CD4-positive, alpha-beta T cell (primary cell): Measurements from ENCODE around the gene UBP1. TPM values are rescaled to one million over a fixed set of nuclear protein-coding genes. Genes with fewer than 3 reads are reported as not detected.
A peak's percentile ranks its signal among the peaks of the same experiment; 100 is the strongest.
"Not testable (repeated sequence)": the region's sequence is repeated elsewhere in the genome, so short reads cannot be mapped to it uniquely, and the experiment has no call there.

Source experiments
- ATAC-seq: fragments of 200-7000 bp; cut with Tn5 transposase; one replicate; pipeline ENCODE4 v1.10.0; 2022; ENCODE audit warnings: mild to moderate bottlenecking; ENCODE audit not compliant: poor library complexity
- CTCF ChIA-PET: fragments of 350-600 bp; sonication (Branson Sonifier 250); formaldehyde crosslinking; loops from one replicate; lab custom pipeline; 2021; ENCODE audit warnings: antibody characterized with exemption, inconsistent platforms; lab: Charles Lee
- POLR2A ChIA-PET: fragments of 350-600 bp; sonication (Branson Sonifier 250); formaldehyde crosslinking; loops from one replicate; lab custom pipeline; 2021; ENCODE audit warnings: antibody characterized with exemption, inconsistent platforms; lab: Charles Lee
- DNase-seq, 14 experiments: peaks; one replicate each; pipeline ENCODE4 v3.0.0-alpha.2; 2013 to 2020; ENCODE audit warnings: mixed read lengths in 2 of 14
- H3K27ac ChIP-seq, 2 donors: one replicate each; pipeline versions ENCODE4 v1.5.1 to v1.7.0; 2013; ENCODE audit warnings: low read length in 2 of 2, low read depth in 1 of 2, mild to moderate bottlenecking in 1 of 2
- H3K27me3 ChIP-seq, 2 experiments: 1 replicate in 1 of 2; 2 replicates in 1 of 2; pipeline versions ENCODE4 v1.6.1 to v1.7.0; 2013; ENCODE audit warnings: low read length in 2 of 2, control low read depth in 1 of 2, mild to moderate bottlenecking in 1 of 2, moderate library complexity in 1 of 2; ENCODE audit not compliant: insufficient read depth in 2 of 2, control insufficient read depth in 1 of 2
- H3K36me3 ChIP-seq: one replicate; pipeline ENCODE4 v1.6.1; 2013; ENCODE audit warnings: low read length, control low read depth; ENCODE audit not compliant: insufficient read depth
- H3K4me1 ChIP-seq: one replicate; pipeline ENCODE4 v1.6.1; 2013; ENCODE audit warnings: low read length, control low read depth; ENCODE audit not compliant: insufficient read depth
- H3K4me3 ChIP-seq: one replicate; pipeline ENCODE4 v1.5.1; 2013; ENCODE audit warnings: mild to moderate bottlenecking, low read length, moderate library complexity
- H3K9me3 ChIP-seq, 2 experiments: 1 replicate in 1 of 2; 2 replicates in 1 of 2; pipeline versions ENCODE4 v1.6.1 to v1.7.0; 2013; ENCODE audit warnings: low read length in 2 of 2, mild to moderate bottlenecking in 2 of 2, control low read depth in 1 of 2, moderate library complexity in 1 of 2; ENCODE audit not compliant: control insufficient read depth in 1 of 2, insufficient read depth in 1 of 2
- H3K27ac Mint-ChIP-seq: one replicate; pipeline ENCODE4 v1.8.0; 2020; ENCODE audit warnings: mixed read lengths
- H3K27me3 Mint-ChIP-seq: one replicate; pipeline ENCODE4 v1.8.0; 2021; ENCODE audit warnings: mixed read lengths
- H3K36me3 Mint-ChIP-seq: one replicate; pipeline ENCODE4 v1.8.0; 2021; ENCODE audit warnings: low read depth, mixed read lengths
- H3K4me1 Mint-ChIP-seq: one replicate; pipeline ENCODE4 v1.8.0; 2021; ENCODE audit warnings: low read depth, mixed read lengths
- H3K4me3 Mint-ChIP-seq: one replicate; pipeline ENCODE4 v1.8.0; 2020; ENCODE audit warnings: mild to moderate bottlenecking, mixed read lengths
- H3K9me3 Mint-ChIP-seq: one replicate; pipeline ENCODE4 v1.8.0; 2020; ENCODE audit warnings: mixed read lengths
- CTCF ChIP-seq: fragments of 200-600 bp; IDR thresholded peaks from one replicate; pipeline ENCODE4 v1.8.0; 2022; ENCODE audit warnings: antibody characterized with exemption, mild to moderate bottlenecking
- intact Hi-C, 2 experiments: fragments of 100-400 bp; cut with DNase I in 1 of 2; cut with micrococcal nuclease in 1 of 2; formaldehyde crosslinking; loops; one replicate each; pipeline versions ENCODE4 v1.15.1 to v1.9.0; 2023 to 2025; cut with DNase I, micrococcal nuclease
- total RNA-seq, 174 experiments: library from RNA in 2 of 174; stranded (reverse) in 2 of 174; gene quantifications; one replicate each; pipeline ENCODE4 v1.2.3 and lab custom pipeline; 2021 to 2026

The UBP1 gene
- total RNA-seq, 2 experiments from 2014 or later = 59.5 to 61.6 TPM

- Mint-ChIP-seq H3K9me3 (no peaks in the 10 kb centered on the region), H3K27me3 (no peaks in the 10 kb centered on the region), H3K36me3 (peaks cover 32% of the 10 kb centered on the region), H3K4me1 (peaks cover 89% of the 10 kb centered on the region), H3K27ac (peak overlapping the region; percentile 54), H3K4me3 (peak overlapping the region; percentile 63)
- Histone ChIP-seq H3K36me3 (no peaks in the 10 kb centered on the region), H3K27ac (no peak overlapping the region), H3K27me3 (no peaks in the 10 kb centered on the region), H3K9me3 (no peaks in the 10 kb centered on the region), H3K4me1 (peaks cover 54% of the 10 kb centered on the region), H3K4me3 (no peak overlapping the region)
- no peak for TF ChIP-seq CTCF
- DNase-seq (no peak), ATAC-seq (no peak)
- CTCF ChIA-PET = no interaction called here
- POLR2A ChIA-PET = no interaction called here
- intact Hi-C loops = no loop called here
Measured at GRCh38 chr3:33433843-33434242, 6.4 kb downstream of the UBP1 start.

- Mint-ChIP-seq H3K27me3 (no peaks in the 10 kb centered on the region), H3K4me3 (peak overlapping the region; percentile 63), H3K27ac (peak overlapping the region; percentile 82), H3K36me3 (peaks cover 41% of the 10 kb centered on the region), H3K9me3 (no peaks in the 10 kb centered on the region), H3K4me1 (peaks cover 79% of the 10 kb centered on the region)
- Histone ChIP-seq H3K9me3 (no peaks in the 10 kb centered on the region), H3K4me1 (peaks cover 45% of the 10 kb centered on the region), H3K27me3 (no peaks in the 10 kb centered on the region), H3K4me3 (no peak overlapping the region), H3K36me3 (peaks cover under 1% of the 10 kb centered on the region), H3K27ac (no peak overlapping the region)
- DNase-seq (no peak), ATAC-seq (no peak)
- POLR2A ChIA-PET = interaction anchor here (0.9 kb wide), 1 partner anchor 10 kb away, joined by 4 read pairs; the partner anchor contains the start of gene UBP1
- CTCF ChIA-PET = no interaction called here
- intact Hi-C loops = no loop called here
- TF ChIP-seq CTCF = no peak
Measured at GRCh38 chr3:33430571-33430970, 9.6 kb downstream of the UBP1 start.

GRCh38 chr3:33430061-33430460 is 10.1 kb downstream of the UBP1 start:
- peaks cover 42% of the 10 kb centered on the region for H3K4me1 ChIP-seq
- H3K36me3 ChIP-seq = peaks cover 5% of the 10 kb centered on the region

GRCh38 chr3:33429306-33429705 is 10.9 kb downstream of the UBP1 start:
- peaks cover 72% of the 10 kb centered on the region for H3K4me1 Mint-ChIP-seq
- CTCF ChIA-PET = interaction anchor here (1.1 kb wide), 1 partner anchor 13 kb away, joined by 3 read pairs; no protein-coding TSS in a partner anchor
- H3K4me3 Mint-ChIP-seq = not testable (repeated sequence)

More at GRCh38 chr3:33430061-33430460, 10.1 kb downstream of the UBP1 start:
- DNase-seq (no peak), ATAC-seq (no peak)
- CTCF ChIA-PET = no interaction called here
- Mint-ChIP-seq H3K27ac (peak overlapping the region; percentile 82), H3K4me3 (no peak overlapping the region), H3K9me3 (no peaks in the 10 kb centered on the region), H3K36me3 (peaks cover 45% of the 10 kb centered on the region), H3K27me3 (no peaks in the 10 kb centered on the region), H3K4me1 (peaks cover 74% of the 10 kb centered on the region)
- POLR2A ChIA-PET = interaction anchor here (0.9 to 2.0 kb wide), 3 partner anchors 9 to 10 kb away, joined by 3 to 5 read pairs (median 4); partner anchors contain the start of gene UBP1
- intact Hi-C loops = no loop called here
- Histone ChIP-seq H3K27ac (no peak overlapping the region), H3K9me3 (no peaks in the 10 kb centered on the region), H3K4me3 (no peak overlapping the region), H3K27me3 (no peaks in the 10 kb centered on the region)
- no peak for TF ChIP-seq CTCF

More at GRCh38 chr3:33429306-33429705, 10.9 kb downstream of the UBP1 start:
- H3K9me3 ChIP-seq, H3K4me3 ChIP-seq, intact Hi-C loops, H3K27me3 Mint-ChIP-seq, DNase-seq, H3K27me3 ChIP-seq, ATAC-seq, H3K9me3 Mint-ChIP-seq, H3K27ac ChIP-seq: not testable (repeated sequence)
- peaks cover 40% of the 10 kb centered on the region for H3K4me1 ChIP-seq
- H3K36me3 ChIP-seq = peaks cover 11% of the 10 kb centered on the region
- peak overlapping the region; percentile 82 for H3K27ac Mint-ChIP-seq
- POLR2A ChIA-PET = interaction anchor here (0.7 to 2.0 kb wide), 3 partner anchors 10 to 19 kb away, joined by 3 to 5 read pairs (median 3); partner anchors contain the start of gene UBP1
- peaks cover 53% of the 10 kb centered on the region for H3K36me3 Mint-ChIP-seq
